Stimulated activated CD4-positive, alpha-beta T cell treated with anti-CD3 and anti-CD28 coated beads, Interleukin-15, amount 100 ng/mL, for 48 hours (primary cell): ENCODE measurements around the gene TMEFF2.

Experiments used
- DNase-seq, 2 donors: peaks; one replicate each; pipeline ENCODE4 v3.0.0-alpha.2; 2020; ENCODE audit warnings: low read depth in 2 of 2

Gene TMEFF2

GRCh38 chr2:192067631-192068030 is 127.1 kb downstream of the TMEFF2 start:
- DNase-seq = no peak

- DNase-seq = no peak
Observed at GRCh38 chr2:192064459-192064858, 130.3 kb downstream of the TMEFF2 start.

GRCh38 chr2:192060161-192060560 is 134.6 kb downstream of the TMEFF2 start:
- DNase-seq = no peak

- no peak for DNase-seq
Observed at GRCh38 chr2:192059266-192059665, 135.5 kb downstream of the TMEFF2 start.

GRCh38 chr2:192053921-192054320 is 140.8 kb downstream of the TMEFF2 start:
- no peak for DNase-seq

- DNase-seq = no peak
Observed at GRCh38 chr2:192051533-192051932, 143.2 kb downstream of the TMEFF2 start.

- DNase-seq = no peak
Observed at GRCh38 chr2:192049362-192049761, 145.4 kb downstream of the TMEFF2 start.

GRCh38 chr2:192047315-192048107 is 147.2 kb downstream of the TMEFF2 start:
- DNase-seq = no peak

GRCh38 chr2:192044496-192044895 is 150.2 kb downstream of the TMEFF2 start:
- DNase-seq = no peak

- DNase-seq = no peak
Observed at GRCh38 chr2:192043216-192043870, 151.4 kb downstream of the TMEFF2 start.

- DNase-seq = no peak
Observed at GRCh38 chr2:192042126-192042525, 152.6 kb downstream of the TMEFF2 start.

GRCh38 chr2:192038110-192038509 is 156.6 kb downstream of the TMEFF2 start:
- no peak for DNase-seq

- no peak for DNase-seq
Observed at GRCh38 chr2:192035731-192036442, 158.8 kb downstream of the TMEFF2 start.

- no peak for DNase-seq
Observed at GRCh38 chr2:192030856-192031255, 163.9 kb downstream of the TMEFF2 start.

- no peak for DNase-seq
Observed at GRCh38 chr2:192030289-192030688, 164.4 kb downstream of the TMEFF2 start.

- DNase-seq = no peak
Observed at GRCh38 chr2:192029089-192029488, 165.6 kb downstream of the TMEFF2 start.

GRCh38 chr2:192026825-192027120 is 168.0 kb downstream of the TMEFF2 start:
- no peak for DNase-seq

- no peak for DNase-seq
Observed at GRCh38 chr2:192026059-192026824, 168.5 kb downstream of the TMEFF2 start.

- no peak for DNase-seq
Observed at GRCh38 chr2:192025637-192026036, 169.1 kb downstream of the TMEFF2 start.

GRCh38 chr2:192023006-192023405 is 171.7 kb downstream of the TMEFF2 start:
- DNase-seq = no peak

GRCh38 chr2:192017844-192018243 is 176.9 kb downstream of the TMEFF2 start:
- no peak for DNase-seq

GRCh38 chr2:192016265-192016664 is 178.5 kb downstream of the TMEFF2 start:
- no peak for DNase-seq
